ENCODE data around the gene NPBWR2. TPM values are rescaled to one million over a fixed set of nuclear protein-coding genes. Genes with fewer than 3 reads are reported as not detected.

Gene NPBWR2
- polyA plus RNA-seq, 1 of the 3 experiments (the other 2 are of a cell fraction), result not detected

DNA sequence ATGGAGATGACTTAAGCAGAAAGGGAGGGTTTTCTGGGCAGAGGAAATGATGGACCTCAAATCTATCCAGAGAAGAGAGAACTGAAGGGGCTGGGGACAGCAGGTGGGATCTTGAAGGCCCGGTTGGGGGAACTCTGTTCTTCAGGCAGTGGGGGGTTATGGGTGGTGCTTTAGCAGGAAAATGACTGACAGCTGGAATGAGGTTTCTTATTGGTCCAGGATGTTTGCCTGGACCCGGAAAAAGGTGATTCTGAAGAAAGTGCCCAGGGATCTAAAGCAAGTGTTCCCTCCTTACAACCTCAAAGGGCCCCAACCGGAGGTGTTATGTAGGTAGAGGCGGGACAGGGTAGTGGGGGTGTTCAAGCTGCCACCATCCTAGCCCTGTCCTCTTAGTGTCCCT, 11.9 kb downstream of the NPBWR2 start:
- Histone ChIP-seq H3K9me2 (no peaks in the 10 kb centered on the region), H3K9ac (no peak overlapping the region), H3K4me2 (no peak overlapping the region), H4K20me1 (ENCODE audit: insufficient read depth) (no peaks in the 10 kb centered on the region), H3K27ac (ENCODE audit: low read depth in 2 of 2, low read length in 1 of 2) (no peak overlapping the region), H3K9me3 (no peaks in the 10 kb centered on the region), H3K4me1 (ENCODE audit: control insufficient read depth in 1 of 2, insufficient read depth in 2 of 2, low read depth in 1 of 2, low read length in 1 of 2) (peaks cover 0 to 19% of the 10 kb centered on the region in 2 experiments; a peak in 1 of 4 replicates), H3K27me3 (ENCODE audit: insufficient read depth) (no peaks in the 10 kb centered on the region), H3K4me3 (ENCODE audit: low read depth in 2 of 2, low read length in 1 of 2) (no peak overlapping the region), H3K36me3 (replicated peaks in 1 of 2; ENCODE audit: control insufficient read depth in 1 of 2, insufficient read depth in 2 of 2, low read length in 1 of 2) (no peaks in the 10 kb centered on the region), H2AFZ (ENCODE audit: low read depth) (no peak overlapping the region), H3F3A (replicated peaks; ENCODE audit: insufficient read depth) (no peaks in the 10 kb centered on the region), H3K79me2 (ENCODE audit: insufficient read depth) (no peaks in the 10 kb centered on the region)
- 80% methylated on average over 2 of the region's 4 CpGs for WGBS (ENCODE audit: low lambda C conversion rate)
- CTCF ChIA-PET, result interaction anchor here (0.6 to 1.8 kb wide), 3 partner anchors 11 to 603 kb away, joined by 3 to 8 read pairs (median 3); partner anchors contain the start of gene LKAAEAR1
- POLR2A ChIA-PET, result no interaction called here
- no peak for DNase-seq
- TF ChIP-seq RCOR1 (IDR thresholded peaks at IDR 0.05; ENCODE audit: low read length), result no peak
- TF ChIP-seq ELF1 (IDR thresholded peaks at IDR 0.05), result no peak
- TF ChIP-seq TCF12 (IDR thresholded peaks at IDR 0.05), result no peak
- no peak for TF ChIP-seq GABPA (IDR thresholded peaks at IDR 0.05; ENCODE audit: low read depth)
- TF ChIP-seq POLR2AphosphoS5 (IDR thresholded peaks at IDR 0.05; ENCODE audit: low read depth, low read length), result no peak
- no peak for TF ChIP-seq ZBTB33 (IDR thresholded peaks at IDR 0.05; ENCODE audit: borderline replicate concordance, low read depth)
- no peak for TF ChIP-seq FOXM1 (IDR thresholded peaks at IDR 0.05; ENCODE audit: low read depth)
- TF ChIP-seq NFIC (IDR thresholded peaks at IDR 0.05; ENCODE audit: borderline replicate concordance), result no peak
- TF ChIP-seq, protein P1, sequence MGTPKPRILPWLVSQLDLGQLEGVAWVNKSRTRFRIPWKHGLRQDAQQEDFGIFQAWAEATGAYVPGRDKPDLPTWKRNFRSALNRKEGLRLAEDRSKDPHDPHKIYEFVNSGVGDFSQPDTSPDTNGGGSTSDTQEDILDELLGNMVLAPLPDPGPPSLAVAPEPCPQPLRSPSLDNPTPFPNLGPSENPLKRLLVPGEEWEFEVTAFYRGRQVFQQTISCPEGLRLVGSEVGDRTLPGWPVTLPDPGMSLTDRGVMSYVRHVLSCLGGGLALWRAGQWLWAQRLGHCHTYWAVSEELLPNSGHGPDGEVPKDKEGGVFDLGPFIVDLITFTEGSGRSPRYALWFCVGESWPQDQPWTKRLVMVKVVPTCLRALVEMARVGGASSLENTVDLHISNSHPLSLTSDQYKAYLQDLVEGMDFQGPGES (IDR thresholded peaks at IDR 0.05; ENCODE audit: low read depth, low read length), result no peak
- TF ChIP-seq SMC3 (IDR thresholded peaks at IDR 0.05; ENCODE audit: low read depth, low read length), result no peak
- no peak for TF ChIP-seq MEF2A (IDR thresholded peaks at IDR 0.05; ENCODE audit: borderline replicate concordance, low read depth)
- TF ChIP-seq RFX5 (IDR thresholded peaks at IDR 0.05; ENCODE audit: low read length), result no peak
- TF ChIP-seq EP300 (IDR thresholded peaks at IDR 0.05; ENCODE audit: borderline replicate concordance in 1 of 2, low read depth in 1 of 2, low read length in 1 of 2), result no peak

DNA sequence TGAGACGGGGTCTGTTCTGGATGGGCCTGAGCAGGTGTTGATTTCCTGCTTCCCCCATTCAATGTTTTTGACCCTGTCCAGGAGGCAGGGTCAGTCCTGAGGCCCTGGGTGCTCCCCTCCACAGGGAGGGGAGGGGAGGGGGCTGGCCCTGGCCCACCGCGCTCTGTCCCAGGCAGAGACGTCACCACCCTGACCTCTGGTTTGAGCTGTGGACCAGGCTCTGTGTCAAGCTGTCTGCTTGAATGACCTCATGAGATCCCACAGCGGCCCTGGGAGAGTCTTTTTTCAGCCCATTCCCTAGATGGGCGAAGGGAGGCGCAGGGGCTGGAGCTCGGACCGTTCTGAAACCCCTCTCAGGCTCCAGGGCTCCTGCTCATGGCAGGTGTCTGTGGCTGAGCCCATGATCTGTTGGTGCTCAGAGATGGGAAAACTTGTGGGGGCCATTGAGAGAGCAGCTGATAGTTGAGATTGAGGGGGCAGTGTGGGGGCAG, 14.3 kb downstream of the NPBWR2 start:
- ChIA-PET CTCF (interaction anchor here (0.7 to 2.4 kb wide), 4 partner anchors 10 to 27 kb away, joined by 3 to 7 read pairs (median 3); no protein-coding TSS in a partner anchor), POLR2A (no interaction called here)
- Histone ChIP-seq H3K9me3 (no peaks in the 10 kb centered on the region), H4K20me1 (ENCODE audit: insufficient read depth) (no peaks in the 10 kb centered on the region), H3K36me3 (replicated peaks in 1 of 2; ENCODE audit: control insufficient read depth in 1 of 2, insufficient read depth in 2 of 2, low read length in 1 of 2) (no peaks in the 10 kb centered on the region), H3K4me2 (no peak overlapping the region), H3K9me2 (no peaks in the 10 kb centered on the region), H3K79me2 (ENCODE audit: insufficient read depth) (no peaks in the 10 kb centered on the region), H3K27ac (ENCODE audit: low read depth in 2 of 2, low read length in 1 of 2) (no peak overlapping the region), H3K9ac (no peak overlapping the region), H2AFZ (ENCODE audit: low read depth) (no peak overlapping the region), H3K27me3 (ENCODE audit: insufficient read depth) (no peaks in the 10 kb centered on the region), H3K4me3 (ENCODE audit: low read depth in 2 of 2, low read length in 1 of 2) (no peak overlapping the region), H3F3A (replicated peaks; ENCODE audit: insufficient read depth) (no peaks in the 10 kb centered on the region), H3K4me1 (ENCODE audit: control insufficient read depth in 1 of 2, insufficient read depth in 2 of 2, low read depth in 1 of 2, low read length in 1 of 2) (peaks cover 0 to 28% of the 10 kb centered on the region in 2 experiments; a peak in 1 of 4 replicates)
- 73% methylated on average over 8 of the region's 9 CpGs for WGBS (ENCODE audit: low lambda C conversion rate)
- TF ChIP-seq JUND (IDR thresholded peaks at IDR 0.05) (no peak), RCOR1 (IDR thresholded peaks at IDR 0.05; ENCODE audit: low read length) (no peak), USF1 (IDR thresholded peaks at IDR 0.05; ENCODE audit: borderline replicate concordance, low read depth) (no peak), FOXJ3 (CRISPR knock-in tag; IDR thresholded peaks at IDR 0.05) (no peak), SMC3 (IDR thresholded peaks at IDR 0.05; ENCODE audit: low read depth, low read length) (no peak), GABPA (IDR thresholded peaks at IDR 0.05; ENCODE audit: low read depth) (no peak)
- no peak for DNase-seq

All from SK-N-SH (cell line).